Measurements from ENCODE around the gene SLC35F3.

- TF ChIP-seq, protein P1, sequence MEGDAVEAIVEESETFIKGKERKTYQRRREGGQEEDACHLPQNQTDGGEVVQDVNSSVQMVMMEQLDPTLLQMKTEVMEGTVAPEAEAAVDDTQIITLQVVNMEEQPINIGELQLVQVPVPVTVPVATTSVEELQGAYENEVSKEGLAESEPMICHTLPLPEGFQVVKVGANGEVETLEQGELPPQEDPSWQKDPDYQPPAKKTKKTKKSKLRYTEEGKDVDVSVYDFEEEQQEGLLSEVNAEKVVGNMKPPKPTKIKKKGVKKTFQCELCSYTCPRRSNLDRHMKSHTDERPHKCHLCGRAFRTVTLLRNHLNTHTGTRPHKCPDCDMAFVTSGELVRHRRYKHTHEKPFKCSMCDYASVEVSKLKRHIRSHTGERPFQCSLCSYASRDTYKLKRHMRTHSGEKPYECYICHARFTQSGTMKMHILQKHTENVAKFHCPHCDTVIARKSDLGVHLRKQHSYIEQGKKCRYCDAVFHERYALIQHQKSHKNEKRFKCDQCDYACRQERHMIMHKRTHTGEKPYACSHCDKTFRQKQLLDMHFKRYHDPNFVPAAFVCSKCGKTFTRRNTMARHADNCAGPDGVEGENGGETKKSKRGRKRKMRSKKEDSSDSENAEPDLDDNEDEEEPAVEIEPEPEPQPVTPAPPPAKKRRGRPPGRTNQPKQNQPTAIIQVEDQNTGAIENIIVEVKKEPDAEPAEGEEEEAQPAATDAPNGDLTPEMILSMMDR (IDR thresholded peaks at IDR 0.05; ENCODE audit: poor library complexity): no peak
- TF ChIP-seq EZH2phosphoT487 (IDR thresholded peaks at IDR 0.05; ENCODE audit: low read depth, severe bottlenecking, unreplicated experiment): no peak
These were observed 230.4 kb downstream of the SLC35F3 start for GRCh38 chr1:234134878-234135277.
